Measurements from ENCODE around the gene ITGB1. TPM values are rescaled to one million over a fixed set of nuclear protein-coding genes. Genes with fewer than 3 reads are reported as not detected.

Gene ITGB1
- total RNA-seq, 1 donor from 2014 or later, result 946 TPM

- no peak for TF ChIP-seq CTCF (IDR thresholded peaks at IDR 0.05)
- Mint-ChIP-seq H3K4me3 (ENCODE audit: unreplicated experiment) (no peak overlapping the region), H3K4me1 (ENCODE audit: unreplicated experiment) (peaks cover 54% of the 10 kb centered on the region), H3K9me3 (ENCODE audit: unreplicated experiment) (no peaks in the 10 kb centered on the region), H3K27me3 (ENCODE audit: unreplicated experiment) (no peaks in the 10 kb centered on the region), H3K36me3 (ENCODE audit: unreplicated experiment) (peaks cover 3% of the 10 kb centered on the region), H3K27ac (ENCODE audit: unreplicated experiment) (no peak overlapping the region)
- DNase-seq (ENCODE audit: extremely low spot score, unreplicated experiment), result no peak
These were observed 11.9 kb downstream of the ITGB1 start for GRCh38 chr10:32946108-32946507.

DNA sequence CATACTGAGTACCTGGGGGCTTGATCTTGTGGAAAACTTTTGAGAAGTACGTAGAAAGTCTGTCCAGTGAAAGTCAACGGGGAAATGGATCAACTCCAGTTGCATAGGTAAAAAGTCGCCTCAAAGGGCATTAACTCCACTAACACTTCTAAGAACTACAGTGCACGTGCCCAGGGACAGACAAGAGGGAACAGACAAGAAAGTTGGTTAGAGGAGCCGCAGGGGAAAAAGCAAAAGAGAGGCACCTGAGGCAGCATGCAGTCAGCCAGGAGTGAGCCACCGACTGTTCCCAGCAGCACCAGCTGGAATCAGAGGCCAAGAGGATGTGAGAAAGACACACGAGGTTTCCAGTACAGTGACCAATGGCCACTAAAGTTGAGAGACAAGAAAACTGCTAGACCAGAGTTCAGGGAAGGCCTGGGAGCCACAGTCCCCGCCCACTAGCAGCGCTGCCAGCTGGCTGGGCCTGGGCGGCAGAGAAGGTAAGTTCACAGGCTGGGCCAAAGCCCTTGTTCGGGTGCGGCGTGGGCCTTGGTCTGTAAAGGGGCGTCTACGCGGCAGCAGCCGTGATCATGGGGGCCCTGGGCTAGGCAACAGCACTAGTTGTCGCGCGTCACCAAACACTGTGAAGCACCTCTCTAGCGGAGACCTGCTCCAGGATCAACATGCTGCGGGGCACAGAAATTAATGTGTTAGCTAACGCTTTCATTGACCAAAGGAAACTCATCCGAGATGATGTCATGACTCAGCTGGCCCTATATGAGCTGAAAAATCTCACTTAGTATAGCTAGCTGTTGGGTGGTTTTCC lies 14.0 kb downstream of the ITGB1 start:
- H3K27me3 Mint-ChIP-seq (ENCODE audit: unreplicated experiment), result no peaks in the 10 kb centered on the region
- H3K4me1 Mint-ChIP-seq (ENCODE audit: unreplicated experiment), result peaks cover 54% of the 10 kb centered on the region
- no peak overlapping the region for H3K4me3 Mint-ChIP-seq (ENCODE audit: unreplicated experiment)
- no peak overlapping the region for H3K27ac Mint-ChIP-seq (ENCODE audit: unreplicated experiment)
- TF ChIP-seq CTCF (IDR thresholded peaks at IDR 0.05), result no peak
- H3K9me3 Mint-ChIP-seq (ENCODE audit: unreplicated experiment), result no peaks in the 10 kb centered on the region
- peaks cover 4% of the 10 kb centered on the region for H3K36me3 Mint-ChIP-seq (ENCODE audit: unreplicated experiment)
- DNase-seq (ENCODE audit: extremely low spot score, unreplicated experiment), result no peak

DNA sequence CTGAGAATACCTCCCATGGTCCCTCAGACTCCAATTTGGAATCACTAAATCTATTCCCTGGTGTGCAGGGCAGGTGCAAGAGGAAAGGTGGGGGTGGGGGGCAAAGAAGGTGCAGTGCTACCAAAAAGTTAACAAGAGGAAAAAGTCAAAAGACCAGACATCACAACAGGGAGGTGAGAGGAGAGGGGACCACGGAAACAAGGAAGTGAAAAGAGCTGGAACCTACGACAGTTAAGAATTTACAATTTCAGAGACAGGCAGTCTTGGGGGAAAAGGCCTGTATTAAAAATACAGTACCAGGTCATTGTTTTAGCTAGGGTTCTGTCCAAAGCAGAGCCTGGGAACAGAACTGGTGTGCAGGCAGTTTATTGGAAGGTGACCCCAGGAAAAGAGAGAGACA lies 14.6 kb downstream of the ITGB1 start:
- H3K4me1 Mint-ChIP-seq (ENCODE audit: unreplicated experiment), result peaks cover 54% of the 10 kb centered on the region
- no peak for TF ChIP-seq CTCF (IDR thresholded peaks at IDR 0.05)
- H3K27ac Mint-ChIP-seq (ENCODE audit: unreplicated experiment), result peak overlapping the region; percentile 7
- H3K36me3 Mint-ChIP-seq (ENCODE audit: unreplicated experiment), result peaks cover 4% of the 10 kb centered on the region
- H3K27me3 Mint-ChIP-seq (ENCODE audit: unreplicated experiment), result no peaks in the 10 kb centered on the region
- H3K4me3 Mint-ChIP-seq (ENCODE audit: unreplicated experiment), result no peak overlapping the region
- no peak for DNase-seq (ENCODE audit: extremely low spot score, unreplicated experiment)
- H3K9me3 Mint-ChIP-seq (ENCODE audit: unreplicated experiment), result no peaks in the 10 kb centered on the region

- Mint-ChIP-seq H3K9me3 (ENCODE audit: unreplicated experiment) (no peaks in the 10 kb centered on the region), H3K4me3 (ENCODE audit: unreplicated experiment) (no peak overlapping the region), H3K4me1 (ENCODE audit: unreplicated experiment) (peaks cover 60% of the 10 kb centered on the region)
These were observed 15.9 kb downstream of the ITGB1 start for GRCh38 chr10:32942081-32942480.

More at GRCh38 chr10:32942081-32942480, 15.9 kb downstream of the ITGB1 start:
- Mint-ChIP-seq H3K27ac (ENCODE audit: unreplicated experiment) (peak overlapping the region; percentile 52), H3K36me3 (ENCODE audit: unreplicated experiment) (peaks cover 4% of the 10 kb centered on the region), H3K27me3 (ENCODE audit: unreplicated experiment) (no peaks in the 10 kb centered on the region)
- DNase-seq (ENCODE audit: extremely low spot score, unreplicated experiment), result no peak
- TF ChIP-seq CTCF (IDR thresholded peaks at IDR 0.05), result no peak
